ENCODE data around the gene LAMA5.
A peak's percentile ranks its signal among the peaks of the same experiment; 100 is the strongest.

Gene LAMA5

GRCh38 chr20:62387933-62388635 lies 21.0 kb upstream of the LAMA5 start:
- peak; percentile 15 for ATAC-seq
- no peaks in the 10 kb centered on the region for H3K27me3 Mint-ChIP-seq
- H3K9me3 Mint-ChIP-seq: no peaks in the 10 kb centered on the region
- H3K4me1 Mint-ChIP-seq: peaks cover 33% of the 10 kb centered on the region
- H3K27ac Mint-ChIP-seq: peak overlapping the region; percentile 95
- peak overlapping the region; percentile 95 for H3K4me3 Mint-ChIP-seq
- peaks cover 44% of the 10 kb centered on the region for H3K36me3 Mint-ChIP-seq (ENCODE audit: low read depth)
- peak; percentile 45 for DNase-seq

GRCh38 chr20:62387219-62387913 lies 20.3 kb upstream of the LAMA5 start:
- Mint-ChIP-seq H3K4me3 (peak overlapping the region; percentile 95), H3K4me1 (peaks cover 37% of the 10 kb centered on the region)
- peak; percentile 6 for ATAC-seq

GRCh38 chr20:62386383-62387218 lies 19.5 kb upstream of the LAMA5 start, which contains the start of gene RPS21:
Gene RPS21, plus strand, starts transcription at chr20:62387103. Its CDS starts 236 bp downstream, at chr20:62387339.
- DNase-seq (peak; percentile 93), ATAC-seq (peak; percentile 86)
- Mint-ChIP-seq H3K4me1 (peaks cover 40% of the 10 kb centered on the region), H3K27me3 (no peaks in the 10 kb centered on the region), H3K9me3 (peaks cover 6% of the 10 kb centered on the region), H3K27ac (peak within 1 kb of the TSS; percentile 95), H3K4me3 (peak within 1 kb of the TSS; percentile 95), H3K36me3 (ENCODE audit: low read depth) (peaks cover 55% of the 10 kb centered on the region)

More at GRCh38 chr20:62387219-62387913, 20.3 kb upstream of the LAMA5 start:
- no peaks in the 10 kb centered on the region for H3K27me3 Mint-ChIP-seq
- H3K27ac Mint-ChIP-seq: peak overlapping the region; percentile 95
- peaks cover 48% of the 10 kb centered on the region for H3K36me3 Mint-ChIP-seq (ENCODE audit: low read depth)
- H3K9me3 Mint-ChIP-seq: no peaks in the 10 kb centered on the region
- DNase-seq: no peak

GRCh38 chr20:62382306-62383198 lies 15.4 kb upstream of the LAMA5 start:
- ATAC-seq (peak; percentile 78), DNase-seq (peak; percentile 82)
- peaks cover 26% of the 10 kb centered on the region for H3K36me3 Mint-ChIP-seq (ENCODE audit: low read depth)
- peaks cover 6% of the 10 kb centered on the region for H3K9me3 Mint-ChIP-seq
- H3K27me3 Mint-ChIP-seq: no peaks in the 10 kb centered on the region
- H3K4me3 Mint-ChIP-seq: no peak overlapping the region
- peaks cover 23% of the 10 kb centered on the region for H3K4me1 Mint-ChIP-seq
- peak overlapping the region; percentile 21 for H3K27ac Mint-ChIP-seq

DNA sequence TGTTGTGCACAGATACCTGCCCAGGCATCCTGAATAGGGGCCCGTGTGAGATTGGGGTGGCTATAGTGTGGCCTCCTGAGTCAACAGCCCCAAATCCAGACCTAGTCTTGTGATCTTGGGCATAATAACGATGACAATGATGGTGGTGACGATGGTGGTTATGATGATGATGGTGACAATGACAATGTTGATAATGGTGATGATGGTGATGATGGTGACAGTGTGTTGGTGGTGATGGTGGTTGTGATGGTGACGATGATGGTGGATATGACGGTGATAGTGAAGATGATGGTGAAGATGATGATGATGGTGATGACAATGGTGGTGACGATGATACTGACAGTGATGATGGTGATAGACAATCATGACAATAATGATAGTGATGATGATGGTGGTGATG lies 14.7 kb upstream of the LAMA5 start:
- no peak overlapping the region for H3K4me3 Mint-ChIP-seq
- H3K27me3 Mint-ChIP-seq: no peaks in the 10 kb centered on the region
- ATAC-seq: no peak
- peaks cover 22% of the 10 kb centered on the region for H3K36me3 Mint-ChIP-seq (ENCODE audit: low read depth)
- H3K9me3 Mint-ChIP-seq: peaks cover 6% of the 10 kb centered on the region
- DNase-seq: no peak
- H3K27ac Mint-ChIP-seq: peak overlapping the region; percentile 21
- H3K4me1 Mint-ChIP-seq: peaks cover 22% of the 10 kb centered on the region

DNA sequence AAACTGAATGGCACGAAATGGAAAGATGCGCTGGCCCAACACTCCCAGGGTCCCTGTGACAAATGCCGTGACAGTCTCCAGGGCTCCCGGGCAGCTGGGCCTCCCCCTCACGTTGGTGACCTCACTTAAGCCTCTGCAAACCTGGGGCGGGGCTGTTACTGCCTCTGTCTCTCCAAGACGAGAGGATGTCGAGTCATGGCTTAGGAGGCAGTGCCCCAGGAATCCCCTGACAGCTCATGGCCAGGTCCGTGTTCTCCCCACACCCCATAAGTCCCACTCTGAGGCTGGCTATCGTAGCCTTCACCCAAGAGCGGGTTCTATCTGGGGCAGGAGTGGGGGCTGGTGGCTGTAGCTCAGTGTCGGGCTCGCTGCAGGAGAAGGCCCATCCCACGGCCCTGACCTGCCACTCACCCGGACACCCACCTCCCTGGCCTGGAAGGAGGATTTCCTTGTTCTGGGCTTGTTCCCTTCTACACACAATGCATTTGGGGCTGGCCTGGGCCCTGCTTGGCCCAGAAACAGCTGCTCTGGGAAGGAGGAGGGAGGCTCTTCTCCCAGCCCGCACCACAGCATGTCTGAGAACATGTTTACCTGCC lies 14.2 kb upstream of the LAMA5 start:
- no peaks in the 10 kb centered on the region for H3K27me3 Mint-ChIP-seq
- DNase-seq: no peak
- H3K9me3 Mint-ChIP-seq: peaks cover 6% of the 10 kb centered on the region
- no peak overlapping the region for H3K4me3 Mint-ChIP-seq
- H3K27ac Mint-ChIP-seq: no peak overlapping the region
- peaks cover 21% of the 10 kb centered on the region for H3K36me3 Mint-ChIP-seq (ENCODE audit: low read depth)
- H3K4me1 Mint-ChIP-seq: peaks cover 22% of the 10 kb centered on the region
- ATAC-seq: no peak

GRCh38 chr20:62378215-62378614 lies 11.1 kb upstream of the LAMA5 start:
- ATAC-seq (no peak), DNase-seq (no peak)
- H3K4me3 Mint-ChIP-seq: no peak overlapping the region
- H3K36me3 Mint-ChIP-seq (ENCODE audit: low read depth): peaks cover 11% of the 10 kb centered on the region
- no peak overlapping the region for H3K27ac Mint-ChIP-seq
- peaks cover 6% of the 10 kb centered on the region for H3K9me3 Mint-ChIP-seq
- H3K4me1 Mint-ChIP-seq: peaks cover 10% of the 10 kb centered on the region
- H3K27me3 Mint-ChIP-seq: peaks cover under 1% of the 10 kb centered on the region

DNA sequence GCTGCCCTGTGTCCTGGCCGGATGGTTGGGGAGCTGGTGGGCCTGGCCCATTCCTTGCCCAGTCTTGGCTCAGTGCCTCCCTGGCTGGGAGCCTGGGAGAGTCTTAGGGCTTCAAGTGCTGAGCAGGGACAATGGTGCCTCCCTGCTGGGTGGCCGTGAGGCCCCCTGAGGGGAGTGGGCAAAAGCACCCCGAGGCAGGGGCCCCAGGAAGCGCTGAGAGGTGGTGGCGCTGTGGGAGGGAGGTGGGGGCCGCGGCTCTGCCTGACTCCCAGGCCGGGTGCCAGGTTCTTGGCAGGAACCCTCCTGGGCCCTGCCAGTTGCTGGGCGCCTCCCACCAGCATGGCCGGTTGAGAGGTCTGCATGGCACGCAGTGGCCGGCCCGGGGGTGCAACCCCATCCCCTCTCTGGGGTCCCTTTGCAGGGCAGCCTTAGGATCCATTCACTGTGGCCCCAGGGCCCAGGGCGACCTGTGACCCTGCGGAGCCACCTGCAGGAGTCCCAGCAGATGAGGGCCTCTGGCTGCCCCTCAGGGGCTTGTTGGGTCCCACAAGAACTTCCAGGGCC lies 10.6 kb upstream of the LAMA5 start:
- H3K4me1 Mint-ChIP-seq: peaks cover 7% of the 10 kb centered on the region
- peaks cover 6% of the 10 kb centered on the region for H3K9me3 Mint-ChIP-seq
- peaks cover 9% of the 10 kb centered on the region for H3K36me3 Mint-ChIP-seq (ENCODE audit: low read depth)
- H3K27me3 Mint-ChIP-seq: peaks cover 5% of the 10 kb centered on the region
- no peak for DNase-seq
- no peak for ATAC-seq
- no peak overlapping the region for H3K4me3 Mint-ChIP-seq
- H3K27ac Mint-ChIP-seq: no peak overlapping the region

DNA sequence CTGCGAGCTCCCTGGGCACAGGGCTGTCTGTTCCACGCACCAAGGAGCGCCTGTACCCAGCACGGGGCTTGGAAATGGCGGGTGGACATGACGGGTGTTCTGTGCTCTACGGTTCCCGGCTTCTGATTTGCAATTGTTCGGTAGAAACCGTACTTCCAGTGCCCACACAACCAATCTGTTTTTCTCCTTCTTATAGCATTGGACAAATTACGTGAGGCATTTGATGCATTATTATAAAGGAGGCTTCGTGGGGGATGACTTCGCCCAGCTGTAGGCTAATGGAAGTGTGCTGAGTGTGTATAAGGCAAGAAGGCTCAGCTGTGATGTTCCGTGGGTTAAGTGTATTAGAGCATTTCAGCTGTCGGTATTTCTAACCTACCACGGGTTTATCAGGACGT lies 10.0 kb upstream of the LAMA5 start:
- no peak for ATAC-seq
- Mint-ChIP-seq H3K4me1 (peaks cover 5% of the 10 kb centered on the region), H3K36me3 (ENCODE audit: low read depth) (peaks cover 5% of the 10 kb centered on the region), H3K27ac (no peak overlapping the region), H3K27me3 (peaks cover 5% of the 10 kb centered on the region), H3K9me3 (peaks cover 5% of the 10 kb centered on the region), H3K4me3 (no peak overlapping the region)
- no peak for DNase-seq

- DNase-seq (no peak), ATAC-seq (no peak)
- Mint-ChIP-seq H3K36me3 (ENCODE audit: low read depth) (no peaks in the 10 kb centered on the region), H3K27me3 (peaks cover 5% of the 10 kb centered on the region), H3K4me1 (peaks cover 2% of the 10 kb centered on the region), H3K4me3 (no peak overlapping the region), H3K9me3 (no peaks in the 10 kb centered on the region), H3K27ac (no peak overlapping the region)
These were observed 9.3 kb upstream of the LAMA5 start for GRCh38 chr20:62376112-62377063.

DNA sequence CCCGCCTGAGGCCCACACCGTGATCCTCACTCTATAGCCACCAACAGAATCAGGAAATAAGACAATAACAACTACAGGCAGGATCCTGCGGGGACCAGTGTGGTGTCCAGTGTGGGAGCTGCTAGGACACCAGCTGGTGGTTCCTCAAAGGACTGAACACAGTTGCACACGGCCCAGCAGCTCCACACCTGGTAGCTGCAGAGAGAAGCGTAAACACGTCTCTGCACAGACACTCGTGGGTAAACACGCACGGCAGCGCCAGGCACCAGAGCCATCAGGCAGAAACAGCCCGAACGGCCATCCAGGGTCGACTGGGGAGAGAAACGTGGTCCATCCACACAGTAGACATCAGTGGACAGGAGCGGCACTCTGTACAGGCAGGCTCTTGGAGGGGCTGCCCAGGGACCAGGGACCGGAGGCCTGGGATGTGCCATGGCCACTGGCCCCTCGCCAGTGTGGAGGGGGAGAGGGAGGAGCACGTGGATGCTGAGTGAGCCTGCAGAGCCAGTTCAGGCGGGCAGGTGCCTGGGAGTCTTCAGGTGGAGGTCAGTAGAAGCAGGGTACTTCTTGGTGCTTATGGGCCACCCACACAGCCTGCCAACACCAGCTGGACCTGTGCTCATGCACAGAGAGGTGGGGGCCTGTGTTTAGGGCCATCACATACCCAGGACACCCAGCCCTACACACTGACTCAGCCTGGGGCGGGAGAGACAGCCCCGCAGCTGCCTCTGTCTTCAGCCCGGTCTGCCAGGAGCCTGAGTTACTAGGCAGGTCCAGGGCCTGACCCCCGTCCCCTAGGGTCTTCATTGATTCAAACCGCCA lies 7.4 kb upstream of the LAMA5 start:
- Mint-ChIP-seq H3K4me3 (no peak overlapping the region), H3K27ac (no peak overlapping the region), H3K4me1 (peaks cover 4% of the 10 kb centered on the region), H3K27me3 (peaks cover 5% of the 10 kb centered on the region), H3K9me3 (no peaks in the 10 kb centered on the region), H3K36me3 (ENCODE audit: low read depth) (no peaks in the 10 kb centered on the region)
- ATAC-seq (no peak), DNase-seq (no peak)
